GM12891 (cell line): ENCODE results near the gene DNAJC12.

ENCODE experiments used
- POLR2A ChIP-seq: IDR thresholded peaks from 2 replicates; pipeline ENCODE4 v1.6.1; 2011; ENCODE audit warnings: low read depth, low read length, control low read depth
- POLR2AphosphoS5 ChIP-seq: IDR thresholded peaks from 2 replicates; pipeline ENCODE4 v1.6.1; 2011; ENCODE audit warnings: low read depth, low read length, control low read depth
- POU2F2 ChIP-seq: IDR thresholded peaks from 2 replicates; pipeline ENCODE4 v1.6.1; 2011; ENCODE audit warnings: low read depth, mild to moderate bottlenecking, control low read depth, low read length, moderate library complexity
- SPI1 ChIP-seq: IDR thresholded peaks from 2 replicates; pipeline ENCODE4 v1.6.1; 2011; ENCODE audit warnings: low read depth, low read length, control low read depth
- TAF1 ChIP-seq: IDR thresholded peaks from 2 replicates; pipeline ENCODE4 v1.6.1; 2011; ENCODE audit warnings: low read depth, low read length, control low read depth

DNA sequence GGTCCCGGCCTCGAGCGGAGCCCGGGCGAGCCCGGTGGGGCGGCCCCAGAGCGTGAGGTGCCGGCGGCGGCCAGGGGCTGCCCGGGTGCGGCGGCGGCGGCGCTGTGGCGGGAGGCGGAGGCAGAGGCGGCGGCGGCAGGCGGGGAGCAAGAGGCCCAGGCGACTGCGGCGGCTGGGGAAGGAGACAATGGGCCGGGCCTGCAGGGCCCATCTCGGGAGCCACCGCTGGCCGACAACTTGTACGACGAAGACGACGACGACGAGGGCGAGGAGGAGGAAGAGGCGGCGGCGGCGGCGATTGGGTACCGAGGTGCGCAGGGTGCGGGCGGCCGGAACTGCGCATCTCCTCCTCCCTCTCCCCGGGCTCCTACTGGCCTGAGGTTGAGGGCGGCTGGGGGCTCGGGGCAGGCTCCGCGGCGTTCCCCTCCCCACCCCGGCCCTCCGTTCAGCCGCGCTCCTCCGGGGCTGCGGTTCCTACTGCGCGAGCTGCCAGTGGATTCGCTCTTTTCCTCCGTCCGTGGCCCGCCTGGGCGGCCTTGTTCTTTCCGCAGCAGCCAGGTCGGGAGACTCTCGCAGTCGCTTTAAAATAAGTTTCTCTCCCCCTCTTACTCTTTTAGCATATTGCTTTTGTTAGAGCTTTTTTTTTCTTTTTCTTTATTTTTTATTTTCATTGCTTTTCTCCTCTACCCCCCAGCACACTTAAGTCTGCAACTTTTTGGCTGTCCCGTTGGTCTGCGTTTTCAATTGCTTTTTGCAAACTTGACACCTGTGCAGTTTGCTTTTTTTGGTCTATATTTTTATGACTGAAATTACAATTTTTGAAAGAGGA lies 47.1 kb upstream of the DNAJC12 start:
- TF ChIP-seq POLR2A = peak; percentile 42; the same call in 1 of the 2 replicates
- no peak for TF ChIP-seq POLR2AphosphoS5
- no peak for TF ChIP-seq TAF1
- TF ChIP-seq POU2F2 = no peak
- no peak for TF ChIP-seq SPI1
